ENCODE results near the gene FLAD1.
A peak's percentile ranks its signal among the peaks of the same experiment; 100 is the strongest.

Gene FLAD1

GRCh38 chr1:154952664-154953063 is 30.5 kb upstream of the FLAD1 start:
- DNase-seq (ENCODE audit: low read depth): no peak

- no peak for DNase-seq (ENCODE audit: low read depth)
Measured at GRCh38 chr1:154953611-154954038, 29.5 kb upstream of the FLAD1 start.

- no peak for DNase-seq (ENCODE audit: low read depth)
Measured at GRCh38 chr1:154954541-154954940, 28.6 kb upstream of the FLAD1 start.

DNA sequence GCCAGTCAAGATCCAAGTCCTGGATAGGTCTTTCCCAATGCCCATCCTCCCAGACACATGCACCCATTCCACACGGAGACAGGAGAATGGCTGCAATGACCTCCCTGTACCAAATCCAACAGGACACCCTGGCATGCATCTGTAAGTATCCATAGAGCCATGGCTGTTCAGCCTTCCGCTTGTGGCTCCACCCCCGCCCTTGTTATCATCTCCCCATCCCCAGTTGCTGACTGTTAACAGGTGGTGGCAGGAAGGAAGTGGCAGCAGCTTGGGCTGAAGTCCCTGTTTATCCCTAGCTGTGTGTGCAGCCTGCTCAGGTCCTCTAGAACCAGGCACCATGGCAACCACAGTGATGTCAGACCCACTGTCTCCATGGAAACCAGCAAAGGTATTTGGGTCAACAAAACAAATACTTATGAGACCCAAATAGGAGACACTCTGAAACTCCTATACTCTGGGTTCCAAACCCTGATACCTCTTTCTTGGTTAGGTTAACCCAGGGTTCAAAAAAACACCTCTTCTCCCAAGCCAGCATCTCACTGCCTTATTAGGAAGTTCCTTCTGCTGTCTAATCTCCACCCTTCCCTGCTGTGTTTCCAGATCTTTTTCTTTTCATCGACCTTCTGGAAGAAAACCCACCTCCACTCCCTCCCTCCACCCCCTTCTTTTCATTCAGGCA is 28.0 kb upstream of the FLAD1 start:
- peak; percentile 74 for DNase-seq (ENCODE audit: low read depth)

DNA sequence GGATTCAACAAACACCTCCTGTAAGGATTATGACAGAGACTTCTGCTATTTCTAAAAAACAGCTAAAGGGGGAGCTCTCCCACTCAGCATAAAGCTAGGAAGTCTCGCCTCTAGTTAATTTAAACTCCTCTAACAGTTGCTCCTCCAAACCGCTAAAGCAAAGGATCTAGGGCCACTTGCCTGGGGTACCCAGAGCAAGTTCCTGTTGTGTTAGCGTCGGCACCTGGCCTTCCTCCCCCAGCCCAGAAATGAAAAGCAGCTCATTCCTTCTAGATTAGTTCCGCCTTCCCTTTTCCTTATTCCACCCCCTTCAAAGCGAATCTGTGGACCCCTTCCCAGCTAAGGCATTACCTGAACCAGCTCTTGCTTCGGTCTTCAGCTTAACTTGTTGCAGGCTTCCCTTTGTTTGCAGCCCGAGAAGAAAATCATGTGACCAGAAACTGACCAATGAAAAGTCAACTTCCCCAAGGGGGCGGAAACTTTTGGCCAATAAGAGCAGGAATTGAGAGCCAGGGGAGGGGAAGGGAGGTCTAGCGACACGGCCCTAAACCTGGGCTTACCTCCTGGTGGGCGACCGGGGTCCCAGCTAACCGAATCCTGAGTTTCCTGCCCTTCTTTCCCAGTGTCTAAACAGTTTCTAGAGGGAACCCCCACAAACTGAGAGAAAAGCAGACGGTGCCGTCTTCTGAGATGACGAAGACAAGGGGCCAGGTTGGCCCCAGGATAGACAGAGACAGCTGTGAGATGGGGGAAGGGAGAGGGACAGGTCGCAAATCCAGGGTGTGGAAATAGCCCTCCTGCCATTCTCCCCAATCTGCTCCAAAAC is 27.2 kb upstream of the FLAD1 start, which contains the start of gene PBXIP1:
PBXIP1 (minus strand) TSS at position 382 of the 826 bp plus-strand sequence. CDS start 2,378 bp downstream, outside the sequence.
- peak; percentile 74 for DNase-seq (ENCODE audit: low read depth)

GRCh38 chr1:154956544-154956941 is 26.6 kb upstream of the FLAD1 start:
- no peak for DNase-seq (ENCODE audit: low read depth)

DNA sequence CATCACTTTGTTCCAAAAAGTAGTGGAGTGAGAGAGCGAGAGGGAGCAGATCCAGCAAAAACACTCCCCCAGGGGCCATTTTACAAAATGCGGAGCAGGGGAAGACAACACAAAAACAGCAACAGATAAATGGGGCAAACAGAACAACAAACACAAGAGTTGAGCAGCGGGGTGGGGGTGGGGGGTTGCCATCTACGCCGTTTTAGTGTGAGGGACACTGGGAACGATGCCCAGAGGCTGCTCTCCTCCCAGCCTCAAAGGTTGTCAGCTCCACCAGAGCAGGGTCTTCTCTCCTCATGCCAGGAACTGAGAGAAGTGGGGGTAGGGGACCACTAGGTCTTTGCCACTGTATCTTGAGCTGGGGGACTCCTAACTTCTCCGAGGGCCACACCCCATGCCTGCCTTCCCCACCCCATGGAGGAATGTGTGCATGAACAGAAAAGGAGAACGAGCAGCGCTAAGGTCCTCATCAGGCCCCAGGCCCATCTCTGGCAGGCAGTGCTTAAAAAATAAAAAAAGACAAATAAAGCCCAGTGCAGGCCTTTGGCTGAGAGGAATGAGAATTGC is 26.0 kb upstream of the FLAD1 start:
- DNase-seq (ENCODE audit: low read depth): no peak

DNA sequence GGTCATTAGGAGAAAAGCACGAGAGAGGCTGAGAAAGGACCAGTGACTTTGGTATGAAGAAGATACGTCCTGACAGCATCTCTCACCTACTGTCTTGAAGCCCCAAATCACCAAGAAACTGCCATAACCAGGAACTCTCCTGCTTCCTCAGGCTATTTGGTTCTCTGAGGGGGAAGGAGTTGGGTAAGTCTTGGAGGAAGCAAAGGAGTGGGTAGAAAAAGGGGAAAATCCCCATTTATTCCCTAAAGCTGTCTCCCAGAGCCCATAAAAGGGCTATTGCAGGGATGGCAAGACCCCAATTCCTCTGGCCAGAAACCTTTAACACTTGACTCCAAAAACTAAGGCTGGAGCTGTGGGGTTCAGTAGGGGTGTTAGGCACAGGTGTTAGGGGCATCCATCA is 25.1 kb upstream of the FLAD1 start:
- no peak for DNase-seq (ENCODE audit: low read depth)

DNA sequence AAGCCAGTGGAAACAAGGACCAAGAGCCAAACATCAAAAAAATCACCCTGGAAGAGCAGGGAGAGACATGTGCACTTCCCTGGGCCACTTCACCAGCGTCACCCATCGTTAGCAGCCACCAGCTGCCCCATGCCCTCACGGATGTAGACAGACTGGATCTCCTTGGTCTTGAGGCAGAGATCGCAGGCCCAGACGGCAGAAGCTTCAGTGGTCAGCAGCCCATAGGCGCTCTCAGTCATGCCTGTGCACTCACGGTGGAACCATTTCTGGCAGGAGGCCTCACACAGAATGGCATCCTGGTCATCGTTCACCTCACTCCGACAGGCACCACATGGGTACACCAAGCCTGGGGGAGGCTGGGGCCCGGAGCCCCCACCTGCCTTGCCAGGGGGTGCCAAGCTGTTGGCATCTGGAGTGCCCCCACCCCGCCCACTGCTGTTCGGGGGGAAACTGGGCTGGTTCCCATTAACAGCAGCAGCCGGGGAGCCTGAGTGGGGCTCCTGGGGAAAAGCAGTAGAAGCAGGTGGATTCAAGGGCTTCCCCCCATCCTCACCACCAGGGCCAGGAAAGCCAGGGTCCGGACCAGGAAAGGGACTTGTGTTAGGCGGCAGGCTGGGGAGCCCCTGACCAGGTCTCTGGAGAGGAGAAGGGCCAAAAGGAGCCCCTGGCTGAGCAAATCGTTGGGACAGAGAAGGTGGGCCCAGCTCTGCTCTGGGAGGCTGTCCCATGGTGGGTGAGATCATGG is 24.3 kb upstream of the FLAD1 start:
- DNase-seq (ENCODE audit: low read depth): no peak

DNA sequence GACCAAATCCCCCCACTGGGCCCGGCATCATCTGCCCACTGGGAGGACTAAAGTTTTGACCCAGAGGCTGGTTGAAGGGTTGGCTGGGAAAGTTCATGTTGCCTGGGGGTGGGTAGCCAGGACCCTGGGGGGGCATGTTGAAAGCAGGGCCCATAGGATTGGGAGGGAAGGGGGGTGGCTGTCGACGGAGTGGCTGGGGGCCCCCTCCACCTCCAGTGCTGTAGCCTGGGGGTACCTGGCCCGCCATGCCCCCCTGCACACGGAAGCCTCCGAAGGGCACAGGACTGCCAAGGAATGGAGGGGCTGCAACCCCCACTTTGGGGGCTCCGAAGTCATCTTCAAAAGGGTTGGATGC is 23.7 kb upstream of the FLAD1 start:
- DNase-seq (ENCODE audit: low read depth): no peak

- DNase-seq (ENCODE audit: low read depth): no peak
Measured at GRCh38 chr1:154960446-154961136, 22.6 kb upstream of the FLAD1 start.

GRCh38 chr1:154961207-154962155 is 21.7 kb upstream of the FLAD1 start, which contains the start of gene PYGO2:
PYGO2 (minus strand) TSS chr1:154961782; CDS start chr1:154961576, 206 bp downstream.
- peak; percentile 70 for DNase-seq (ENCODE audit: low read depth)

GRCh38 chr1:154962156-154962749 is 20.9 kb upstream of the FLAD1 start:
- DNase-seq (ENCODE audit: low read depth): no peak

DNA sequence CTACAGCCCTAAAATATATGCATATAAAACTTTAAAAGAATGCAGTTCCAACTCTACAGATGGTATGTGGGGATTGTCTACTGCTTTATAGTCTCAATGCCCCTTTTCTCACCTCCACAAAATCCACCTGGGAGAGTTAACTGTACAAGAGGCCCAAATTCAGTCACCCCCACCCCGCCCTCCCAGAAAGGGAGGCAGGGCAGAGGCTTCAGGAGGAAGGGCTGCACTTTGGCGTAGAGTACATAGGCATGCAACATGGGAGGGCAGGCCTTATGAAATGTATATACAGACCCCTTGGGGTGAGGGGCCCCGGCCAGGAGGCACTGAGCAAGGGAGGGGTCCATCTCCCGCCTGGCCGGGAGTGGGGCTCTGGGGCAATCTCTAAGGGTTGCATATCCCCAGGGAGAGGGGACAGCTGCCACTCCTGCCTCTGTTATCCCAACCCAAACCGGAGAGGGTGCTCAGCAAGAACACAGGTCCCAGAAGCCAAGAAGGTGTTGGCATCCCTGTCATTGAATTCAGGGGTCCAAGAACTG is 20.3 kb upstream of the FLAD1 start:
- no peak for DNase-seq (ENCODE audit: low read depth)

- no peak for DNase-seq (ENCODE audit: low read depth)
Measured at GRCh38 chr1:154963643-154964042, 19.5 kb upstream of the FLAD1 start.

GRCh38 chr1:154964359-154964758 is 18.8 kb upstream of the FLAD1 start:
- no peak for DNase-seq (ENCODE audit: low read depth)

DNA sequence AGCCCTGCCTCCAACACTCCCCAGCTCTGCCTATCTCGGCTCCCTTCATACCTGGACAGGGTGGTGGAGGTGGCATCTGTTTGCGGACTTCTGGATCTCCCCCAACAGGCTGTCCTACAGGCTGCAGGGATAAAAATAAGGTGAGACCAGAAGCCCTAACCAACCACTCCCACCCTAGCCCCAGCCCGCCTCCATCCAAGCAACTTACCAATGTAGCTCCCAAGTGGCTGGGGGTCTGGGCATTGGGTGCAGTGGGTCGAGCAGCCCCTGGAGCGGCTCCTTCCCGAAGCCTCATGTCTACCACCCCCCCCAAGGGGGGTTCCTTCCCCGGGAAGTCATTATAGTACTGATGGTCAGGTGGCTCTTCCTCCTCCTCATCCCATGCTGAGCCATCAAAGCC is 17.0 kb upstream of the FLAD1 start:
- no peak for DNase-seq (ENCODE audit: low read depth)

DNA sequence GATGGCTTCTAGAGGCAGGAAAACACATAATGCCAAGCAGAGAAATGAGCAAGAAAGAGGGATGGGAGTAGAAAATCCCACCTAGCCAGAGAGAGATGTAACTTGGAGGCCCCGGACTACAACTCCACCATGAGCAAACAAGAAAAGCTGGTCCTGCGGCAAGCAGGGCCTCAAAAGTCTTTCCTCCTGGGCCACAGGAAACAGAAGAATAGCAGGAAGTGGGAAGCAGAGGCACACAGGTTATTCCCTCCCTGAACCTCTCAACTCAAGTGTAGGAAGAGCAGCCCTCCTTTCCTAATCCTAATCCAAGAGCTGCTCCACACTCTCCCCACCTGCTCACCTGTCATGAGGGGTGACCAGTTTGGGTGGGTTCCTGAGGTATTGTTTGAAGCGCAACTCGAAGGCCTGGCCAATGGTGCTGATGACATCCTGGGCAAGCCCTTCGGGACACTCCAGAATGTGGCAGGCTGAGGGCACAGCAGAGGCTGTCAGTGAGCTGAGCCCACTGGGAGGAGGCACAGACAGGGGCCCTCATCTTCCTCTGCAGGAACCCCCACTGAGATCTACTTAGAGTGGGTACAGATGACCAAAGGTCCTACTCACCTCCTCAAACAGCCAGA is 15.7 kb upstream of the FLAD1 start:
- DNase-seq (ENCODE audit: low read depth): no peak

GRCh38 chr1:154968731-154969130 is 14.4 kb upstream of the FLAD1 start:
- DNase-seq (ENCODE audit: low read depth): no peak
